Stomach smooth muscle (tissue), 2 donors: ENCODE results near the gene A1BG.
A peak's percentile ranks its signal among the peaks of the same experiment; 100 is the strongest.

ENCODE experiments used
- H3K27ac ChIP-seq: one replicate; pipeline ENCODE4 v1.7.0; 2013; ENCODE audit warnings: mild to moderate bottlenecking, low read length, inconsistent platforms
- H3K27me3 ChIP-seq, 2 donors: one replicate each; pipeline ENCODE4 v1.7.0; 2013; ENCODE audit warnings: low read length in 2 of 2; ENCODE audit not compliant: insufficient read depth in 2 of 2, control insufficient read depth in 1 of 2
- H3K36me3 ChIP-seq, 2 donors: one replicate each; pipeline ENCODE4 v1.7.0; 2013; ENCODE audit warnings: low read length in 2 of 2; ENCODE audit not compliant: control insufficient read depth in 2 of 2, insufficient read depth in 2 of 2
- H3K4me1 ChIP-seq: one replicate; pipeline ENCODE4 v1.7.0; 2013; ENCODE audit warnings: low read length; ENCODE audit not compliant: control insufficient read depth, insufficient read depth
- H3K4me3 ChIP-seq, 2 donors: one replicate each; pipeline ENCODE4 v1.7.0; 2013; ENCODE audit warnings: low read length in 2 of 2
- H3K9ac ChIP-seq, 2 donors: one replicate each; pipeline ENCODE4 v1.7.0; 2013; ENCODE audit warnings: low read length in 2 of 2, mild to moderate bottlenecking in 1 of 2
- H3K9me3 ChIP-seq, 2 donors: one replicate each; pipeline ENCODE4 v1.7.0; 2013; ENCODE audit warnings: low read length in 2 of 2; ENCODE audit not compliant: control insufficient read depth in 2 of 2
- donor health status: healthy.
- donor health status: Pancreatic carcinoma.

A1BG gene

GRCh38 chr19:58368561-58369360, 15.5 kb upstream of the A1BG start:
- Histone ChIP-seq H3K4me3 (no peak overlapping the region), H3K9me3 (no peaks in the 10 kb centered on the region), H3K9ac (no peak overlapping the region), H3K4me1 (no peaks in the 10 kb centered on the region), H3K27ac (no peak overlapping the region), H3K36me3 (no peaks in the 10 kb centered on the region), H3K27me3 (peaks cover 3 to 6% of the 10 kb centered on the region in 2 donors)

DNA sequence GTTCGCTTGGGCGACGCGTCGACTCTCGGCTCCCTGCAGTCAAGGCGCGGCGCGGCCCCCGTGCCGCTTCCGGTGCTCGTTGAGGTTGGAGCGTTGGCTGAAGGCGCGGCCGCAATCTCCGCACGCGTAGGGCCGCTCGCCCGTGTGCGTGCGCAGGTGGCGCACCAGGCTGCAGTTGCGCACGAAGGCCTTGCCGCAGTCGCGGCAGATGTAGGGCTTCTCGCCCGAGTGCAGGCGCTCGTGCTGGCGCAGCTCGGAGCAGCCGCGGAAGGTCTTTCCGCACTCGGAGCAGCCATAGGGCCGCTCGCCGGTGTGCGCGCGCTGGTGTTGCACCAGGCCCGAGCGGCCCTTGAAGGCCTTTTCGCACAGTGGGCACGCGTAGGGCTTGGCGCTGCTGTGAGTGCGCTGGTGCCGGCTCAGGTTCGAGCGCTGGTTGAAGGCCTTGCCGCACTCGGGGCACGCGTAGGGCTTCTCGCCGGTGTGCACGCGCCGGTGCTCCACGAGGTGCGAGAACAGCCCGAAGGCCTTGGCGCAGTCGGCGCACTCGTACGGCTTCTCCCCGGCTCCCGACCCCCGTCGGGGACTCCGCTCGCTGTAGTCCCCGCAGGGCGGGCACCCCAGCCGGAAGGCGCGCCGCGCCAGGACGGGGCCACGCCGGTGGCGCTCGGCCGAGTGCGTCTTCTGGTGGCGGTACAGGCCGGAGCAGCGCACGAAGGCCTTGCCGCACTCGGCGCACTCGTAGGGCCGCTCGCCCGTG, 14.6 kb upstream of the A1BG start:
- no peaks in the 10 kb centered on the region for H3K36me3 ChIP-seq
- peaks cover 3 to 6% of the 10 kb centered on the region in 2 donors for H3K27me3 ChIP-seq
- H3K9ac ChIP-seq: no peak overlapping the region
- H3K9me3 ChIP-seq: no peaks in the 10 kb centered on the region
- no peak overlapping the region for H3K4me3 ChIP-seq
- no peak overlapping the region for H3K27ac ChIP-seq
- H3K4me1 ChIP-seq: no peaks in the 10 kb centered on the region

- H3K36me3 ChIP-seq: no peaks in the 10 kb centered on the region
- no peak overlapping the region for H3K4me3 ChIP-seq
- H3K27ac ChIP-seq: no peak overlapping the region
- no peak overlapping the region for H3K9ac ChIP-seq
- peaks cover 3% of the 10 kb centered on the region for H3K4me1 ChIP-seq
- peaks cover 3 to 6% of the 10 kb centered on the region in 2 donors for H3K27me3 ChIP-seq
- no peaks in the 10 kb centered on the region for H3K9me3 ChIP-seq
These were observed 13.5 kb upstream of the A1BG start for GRCh38 chr19:58366585-58367430.

DNA sequence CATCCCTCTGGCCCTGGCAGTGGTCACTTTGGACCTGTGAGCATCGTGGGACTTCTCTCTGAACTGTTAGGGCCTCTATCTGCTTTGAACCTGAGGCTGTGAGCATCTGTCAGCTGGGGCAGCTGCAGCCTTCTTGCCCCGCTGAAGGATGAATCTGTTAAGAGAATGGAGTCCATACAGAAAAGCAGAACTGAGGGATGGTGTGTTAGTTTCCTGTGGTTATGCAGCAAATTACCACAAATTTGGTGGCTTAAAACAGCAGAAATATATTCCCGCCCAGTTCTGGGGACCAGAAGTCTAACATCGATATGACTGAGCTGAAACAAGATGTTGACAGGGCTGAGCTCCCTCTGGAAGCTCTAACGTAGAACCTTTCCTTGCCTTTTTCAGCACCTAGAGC, 10.9 kb upstream of the A1BG start:
- Histone ChIP-seq H3K27me3 (peaks cover 3 to 6% of the 10 kb centered on the region in 2 donors), H3K36me3 (no peaks in the 10 kb centered on the region), H3K4me3 (no peak overlapping the region), H3K9me3 (no peaks in the 10 kb centered on the region), H3K9ac (no peak overlapping the region), H3K4me1 (peaks cover 6% of the 10 kb centered on the region), H3K27ac (no peak overlapping the region)

DNA sequence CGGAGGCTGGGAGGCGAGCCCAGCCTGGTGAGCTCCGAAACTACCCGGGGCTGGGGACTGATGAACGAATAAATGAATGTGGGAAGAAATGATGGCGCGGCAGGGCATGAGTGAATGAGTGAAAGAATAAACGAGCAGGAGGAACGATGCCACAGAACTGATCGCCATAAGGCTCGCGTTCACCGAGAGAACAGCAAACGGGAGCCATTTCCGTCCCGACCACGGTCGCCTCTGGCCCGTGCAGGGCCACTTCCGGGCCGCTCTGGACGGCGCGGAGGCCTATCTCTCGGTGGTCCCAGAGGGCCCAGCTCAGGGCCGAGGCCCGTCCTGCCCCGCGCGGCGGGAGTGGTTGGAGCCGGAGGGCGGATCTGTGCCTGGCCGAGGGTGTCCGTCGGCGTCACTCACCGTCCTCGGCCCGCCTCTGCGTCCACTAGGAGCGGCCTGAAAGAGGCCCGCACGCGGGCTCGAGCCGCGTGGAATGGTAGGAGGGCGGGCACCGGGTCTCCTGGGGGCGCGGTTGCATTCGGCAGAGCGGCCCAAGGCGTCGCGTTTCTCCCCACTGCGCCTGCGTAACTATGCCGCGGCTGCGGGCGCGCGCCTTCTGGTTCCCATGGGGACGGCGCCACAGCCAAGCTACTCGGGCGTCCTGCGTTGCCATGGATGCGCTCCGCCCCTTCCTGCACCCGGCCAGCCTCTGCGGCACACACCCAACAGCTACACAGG, 9.1 kb upstream of the A1BG start, which contains the start of gene ZNF497:
ZNF497 (minus strand) TSS at position 480 of the 723 bp plus-strand sequence. CDS start 5,116 bp downstream, outside the sequence.
- no peaks in the 10 kb centered on the region for H3K36me3 ChIP-seq
- H3K4me1 ChIP-seq: peaks cover 6% of the 10 kb centered on the region
- H3K27ac ChIP-seq: peak within 1 kb of the TSS; percentile 98
- peak within 1 kb of the TSS; percentile 97 to 98 for H3K9ac ChIP-seq
- no peaks in the 10 kb centered on the region for H3K9me3 ChIP-seq
- peaks cover 3 to 6% of the 10 kb centered on the region in 2 donors for H3K27me3 ChIP-seq
- peak within 1 kb of the TSS; percentile 83 to 95 for H3K4me3 ChIP-seq

DNA sequence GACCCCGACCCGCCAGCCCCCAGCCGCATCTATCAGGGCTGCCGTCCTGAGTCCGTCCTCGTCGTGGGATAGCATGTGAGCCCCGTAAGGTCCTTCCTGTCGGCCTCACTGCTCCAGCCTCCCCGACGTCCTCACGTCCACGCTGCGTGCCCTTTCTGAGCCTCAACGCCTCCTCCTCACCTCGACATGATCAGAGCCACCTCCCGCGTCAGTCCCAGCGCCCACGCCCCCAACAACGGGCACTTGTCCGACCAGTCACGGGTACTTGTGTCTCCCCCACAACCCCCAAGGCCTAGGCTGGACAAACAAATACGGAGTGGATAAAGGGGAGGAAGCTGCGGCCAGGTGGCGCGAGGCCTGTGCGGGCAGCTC, 8.6 kb upstream of the A1BG start:
- Histone ChIP-seq H3K4me3 (peak overlapping the region; percentile 83 to 95), H3K9me3 (no peaks in the 10 kb centered on the region), H3K9ac (peak overlapping the region; percentile 97 to 98), H3K4me1 (peaks cover 8% of the 10 kb centered on the region), H3K36me3 (no peaks in the 10 kb centered on the region), H3K27ac (peak overlapping the region; percentile 98), H3K27me3 (peaks cover 0 to 10% of the 10 kb centered on the region in 2 donors)

DNA sequence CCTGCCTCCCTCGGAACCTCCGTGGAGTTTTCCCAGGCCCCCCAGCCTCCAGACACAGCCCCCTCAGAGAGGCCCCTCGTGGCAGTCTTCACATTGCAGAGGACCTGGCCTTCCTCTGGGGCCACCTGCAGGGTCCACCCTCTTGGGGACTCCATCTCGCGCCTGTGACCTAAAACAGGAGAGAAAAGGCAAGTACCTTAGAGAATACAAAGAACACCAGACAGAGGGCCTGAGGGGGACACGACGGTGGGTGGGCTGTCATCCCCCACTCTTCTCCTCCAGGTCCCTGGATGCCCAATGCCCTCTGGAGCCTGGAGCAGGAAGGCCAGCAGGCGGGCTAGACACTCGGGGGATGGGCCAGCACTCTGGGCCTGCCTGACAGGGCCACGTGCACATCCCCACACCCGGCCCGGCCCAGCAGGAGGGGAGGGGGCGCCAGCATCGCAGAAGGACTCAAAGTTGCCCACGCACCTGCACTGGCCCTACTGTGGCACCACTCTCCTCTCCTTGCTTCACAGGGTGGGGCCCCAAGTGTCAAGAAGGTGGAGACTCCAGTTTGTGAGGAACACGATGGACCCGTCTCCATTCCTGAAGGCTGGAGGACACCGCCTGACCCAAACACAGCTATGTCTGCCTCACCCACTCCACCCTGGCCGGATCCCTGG, 4.3 kb upstream of the A1BG start:
- Histone ChIP-seq H3K9me3 (no peaks in the 10 kb centered on the region), H3K27me3 (peaks cover 30 to 46% of the 10 kb centered on the region in 2 donors), H3K4me3 (no peak overlapping the region), H3K36me3 (no peaks in the 10 kb centered on the region), H3K9ac (no peak overlapping the region), H3K27ac (no peak overlapping the region), H3K4me1 (peaks cover 13% of the 10 kb centered on the region)

DNA sequence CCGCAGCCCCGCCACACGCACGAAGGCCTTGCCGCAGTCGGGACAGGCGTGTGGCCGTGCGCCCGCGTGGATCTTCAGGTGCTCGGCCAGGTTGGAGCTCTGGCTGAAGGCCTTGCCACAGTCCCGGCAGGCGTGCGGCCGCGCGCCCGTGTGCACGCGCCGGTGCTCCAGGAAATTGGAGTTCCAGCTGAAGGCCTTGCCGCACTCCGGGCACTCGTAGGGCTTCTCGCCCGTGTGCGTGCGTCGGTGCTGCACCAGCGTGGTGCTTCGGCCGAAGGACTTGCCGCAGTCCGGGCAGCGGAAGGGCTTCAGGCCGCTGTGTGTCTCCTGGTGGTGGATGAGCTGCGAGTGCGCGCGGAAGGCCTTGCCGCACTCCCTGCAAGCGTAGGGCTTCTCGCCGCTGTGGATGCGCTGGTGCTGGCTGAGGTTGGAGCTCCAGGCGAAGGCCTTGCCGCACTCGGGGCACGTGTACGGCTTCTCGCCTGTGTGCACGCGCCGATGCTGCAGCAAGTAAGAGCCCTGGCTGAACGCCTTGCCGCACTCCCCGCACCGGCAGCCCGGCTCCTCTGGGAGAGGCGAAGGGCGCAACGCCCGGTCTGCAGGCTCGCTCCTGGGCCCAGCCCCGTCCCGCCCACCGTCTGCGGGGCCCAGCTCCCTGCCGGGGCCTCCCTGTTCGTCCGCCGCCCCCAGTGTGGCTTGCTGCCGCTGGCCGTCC, 3.6 kb upstream of the A1BG start:
- H3K4me1 ChIP-seq: peaks cover 11% of the 10 kb centered on the region
- peaks cover 37 to 53% of the 10 kb centered on the region in 2 donors for H3K27me3 ChIP-seq
- no peak overlapping the region for H3K9ac ChIP-seq
- no peak overlapping the region for H3K27ac ChIP-seq
- H3K4me3 ChIP-seq: peak overlapping the region; percentile 31 to 55
- no peaks in the 10 kb centered on the region for H3K9me3 ChIP-seq
- no peaks in the 10 kb centered on the region for H3K36me3 ChIP-seq

GRCh38 chr19:58355908-58356765, 2.8 kb upstream of the A1BG start:
- H3K36me3 ChIP-seq: no peaks in the 10 kb centered on the region
- H3K27me3 ChIP-seq: peaks cover 41 to 59% of the 10 kb centered on the region in 2 donors
- no peak overlapping the region for H3K9ac ChIP-seq
- no peaks in the 10 kb centered on the region for H3K9me3 ChIP-seq
- peak overlapping the region; percentile 31 to 55 for H3K4me3 ChIP-seq
- H3K4me1 ChIP-seq: peaks cover 8% of the 10 kb centered on the region
- no peak overlapping the region for H3K27ac ChIP-seq
